ENCODE measurements around the gene CCDC88C.

The CCDC88C gene

GRCh38 chr14:91306547-91306946 is 111.1 kb downstream of the CCDC88C start:
- DNase-seq (ENCODE audit: low read depth): no peak
- H3K4me3 ChIP-seq (ENCODE audit: control insufficient read depth, low read depth, low read length): no peak overlapping the region
- TF ChIP-seq, protein P1, sequence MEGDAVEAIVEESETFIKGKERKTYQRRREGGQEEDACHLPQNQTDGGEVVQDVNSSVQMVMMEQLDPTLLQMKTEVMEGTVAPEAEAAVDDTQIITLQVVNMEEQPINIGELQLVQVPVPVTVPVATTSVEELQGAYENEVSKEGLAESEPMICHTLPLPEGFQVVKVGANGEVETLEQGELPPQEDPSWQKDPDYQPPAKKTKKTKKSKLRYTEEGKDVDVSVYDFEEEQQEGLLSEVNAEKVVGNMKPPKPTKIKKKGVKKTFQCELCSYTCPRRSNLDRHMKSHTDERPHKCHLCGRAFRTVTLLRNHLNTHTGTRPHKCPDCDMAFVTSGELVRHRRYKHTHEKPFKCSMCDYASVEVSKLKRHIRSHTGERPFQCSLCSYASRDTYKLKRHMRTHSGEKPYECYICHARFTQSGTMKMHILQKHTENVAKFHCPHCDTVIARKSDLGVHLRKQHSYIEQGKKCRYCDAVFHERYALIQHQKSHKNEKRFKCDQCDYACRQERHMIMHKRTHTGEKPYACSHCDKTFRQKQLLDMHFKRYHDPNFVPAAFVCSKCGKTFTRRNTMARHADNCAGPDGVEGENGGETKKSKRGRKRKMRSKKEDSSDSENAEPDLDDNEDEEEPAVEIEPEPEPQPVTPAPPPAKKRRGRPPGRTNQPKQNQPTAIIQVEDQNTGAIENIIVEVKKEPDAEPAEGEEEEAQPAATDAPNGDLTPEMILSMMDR (conservative IDR thresholded peaks at IDR 0.05; ENCODE audit: control insufficient read depth, insufficient read depth, low read depth, low read length): no peak

GRCh38 chr14:91305650-91306431 is 111.8 kb downstream of the CCDC88C start:
- TF ChIP-seq, protein P1 (conservative IDR thresholded peaks at IDR 0.05; ENCODE audit: control insufficient read depth, insufficient read depth, low read depth, low read length): no peak
- no peak overlapping the region for H3K4me3 ChIP-seq (ENCODE audit: control insufficient read depth, low read depth, low read length)
- DNase-seq (ENCODE audit: low read depth): no peak

DNA sequence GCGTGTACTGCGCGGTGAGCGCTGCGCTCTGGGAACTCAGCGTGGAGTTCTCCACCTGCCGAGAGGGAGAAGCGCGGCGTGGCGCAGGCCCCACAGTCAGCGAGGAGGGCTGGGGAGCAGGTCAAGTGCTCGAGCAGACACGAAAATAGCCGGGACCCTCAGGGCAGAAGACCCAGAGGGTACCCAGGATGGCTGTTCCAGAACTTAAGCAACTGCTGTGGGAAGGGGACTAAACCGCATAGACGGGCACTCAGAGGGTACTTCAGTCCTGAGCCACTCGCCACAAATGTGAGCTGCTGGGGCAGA is 113.7 kb downstream of the CCDC88C start:
- no peak for DNase-seq (ENCODE audit: low read depth)
- no peak overlapping the region for H3K4me3 ChIP-seq (ENCODE audit: control insufficient read depth, low read depth, low read length)
- TF ChIP-seq, protein P1 (conservative IDR thresholded peaks at IDR 0.05; ENCODE audit: control insufficient read depth, insufficient read depth, low read depth, low read length): no peak

GRCh38 chr14:91303091-91303923 is 114.3 kb downstream of the CCDC88C start:
- TF ChIP-seq, protein P1 (conservative IDR thresholded peaks at IDR 0.05; ENCODE audit: control insufficient read depth, insufficient read depth, low read depth, low read length): no peak
- H3K4me3 ChIP-seq (ENCODE audit: control insufficient read depth, low read depth, low read length): no peak overlapping the region
- DNase-seq (ENCODE audit: low read depth): peak; percentile 7

- TF ChIP-seq, protein P1 (conservative IDR thresholded peaks at IDR 0.05; ENCODE audit: control insufficient read depth, insufficient read depth, low read depth, low read length): no peak
- no peak for DNase-seq (ENCODE audit: low read depth)
- H3K4me3 ChIP-seq (ENCODE audit: control insufficient read depth, low read depth, low read length): no peak overlapping the region
Measured at GRCh38 chr14:91302391-91302790, 115.2 kb downstream of the CCDC88C start.

- DNase-seq (ENCODE audit: low read depth): no peak
- TF ChIP-seq, protein P1 (conservative IDR thresholded peaks at IDR 0.05; ENCODE audit: control insufficient read depth, insufficient read depth, low read depth, low read length): no peak
- H3K4me3 ChIP-seq (ENCODE audit: control insufficient read depth, low read depth, low read length): no peak overlapping the region
Measured at GRCh38 chr14:91300957-91301356, 116.7 kb downstream of the CCDC88C start.
